Measurements from ENCODE around the gene SFMBT2.

The SFMBT2 gene

DNA sequence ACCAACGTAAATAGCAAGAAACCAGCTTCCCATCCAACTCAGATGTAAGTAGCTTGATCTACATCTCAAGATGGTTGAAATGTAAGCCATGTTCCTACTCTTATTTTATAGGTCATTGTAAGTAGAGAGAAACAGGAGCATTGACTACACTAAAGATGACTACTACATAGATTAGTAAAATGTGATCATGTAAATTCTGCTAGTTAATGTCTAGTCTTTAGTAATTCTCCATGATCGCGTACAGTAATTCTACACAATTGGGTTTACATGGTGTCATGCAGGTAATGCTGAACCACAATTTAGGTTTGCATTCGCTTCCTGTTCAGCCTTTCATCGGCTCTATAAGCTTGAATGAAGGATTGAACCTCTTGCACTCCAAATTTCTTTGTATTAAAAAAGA lies 14.9 kb upstream of the SFMBT2 start:
- DNase-seq (ENCODE audit: low read depth), result no peak

DNA sequence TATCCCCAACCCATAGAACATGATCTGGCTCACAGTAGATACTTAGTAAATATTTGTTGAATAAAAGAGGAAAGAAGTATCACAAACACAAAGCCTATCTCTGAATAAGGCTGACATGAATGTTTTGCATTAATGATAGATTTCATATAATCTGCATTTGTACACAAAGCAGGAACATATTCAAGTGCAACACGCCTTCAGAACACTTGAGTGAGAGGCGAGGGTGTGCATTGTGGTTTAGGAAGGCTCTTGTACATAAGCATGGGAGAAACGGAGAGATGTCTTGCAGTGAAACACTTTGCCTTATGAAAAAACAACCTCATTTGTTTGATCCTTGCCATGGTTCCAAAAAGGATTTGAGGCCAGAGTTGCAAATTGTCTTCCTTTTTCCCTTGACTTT lies 14.1 kb upstream of the SFMBT2 start:
- DNase-seq (ENCODE audit: low read depth), result no peak

GRCh38 chr10:7424315-7424714 lies 13.5 kb upstream of the SFMBT2 start:
- DNase-seq (ENCODE audit: low read depth), result no peak

GRCh38 chr10:7423521-7423920 lies 12.7 kb upstream of the SFMBT2 start:
- DNase-seq (ENCODE audit: low read depth), result no peak

- no peak for DNase-seq (ENCODE audit: low read depth)
These were observed 10.7 kb upstream of the SFMBT2 start for GRCh38 chr10:7421526-7421925.

GRCh38 chr10:7419998-7420397 lies 9.2 kb upstream of the SFMBT2 start:
- no peak for DNase-seq (ENCODE audit: low read depth)

DNA sequence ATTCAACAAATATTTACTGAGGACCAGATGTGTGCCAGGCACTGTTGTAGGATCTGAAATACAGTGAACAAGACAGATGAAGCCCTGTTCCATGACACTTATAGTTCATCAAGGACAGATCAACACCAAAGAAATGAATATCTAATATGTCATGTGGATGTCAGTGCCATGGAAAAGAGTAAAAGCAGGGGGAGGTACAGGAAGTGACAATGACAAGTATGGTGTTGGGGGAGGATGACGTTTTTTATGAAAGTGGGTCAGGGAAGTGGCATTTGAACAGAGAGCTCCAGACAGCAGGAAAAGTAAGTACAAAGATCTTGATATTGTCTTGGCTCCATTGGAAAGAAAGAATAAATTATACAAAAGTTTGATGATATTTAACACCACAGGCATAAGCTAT lies 7.0 kb upstream of the SFMBT2 start:
- DNase-seq (ENCODE audit: low read depth), result no peak

DNA sequence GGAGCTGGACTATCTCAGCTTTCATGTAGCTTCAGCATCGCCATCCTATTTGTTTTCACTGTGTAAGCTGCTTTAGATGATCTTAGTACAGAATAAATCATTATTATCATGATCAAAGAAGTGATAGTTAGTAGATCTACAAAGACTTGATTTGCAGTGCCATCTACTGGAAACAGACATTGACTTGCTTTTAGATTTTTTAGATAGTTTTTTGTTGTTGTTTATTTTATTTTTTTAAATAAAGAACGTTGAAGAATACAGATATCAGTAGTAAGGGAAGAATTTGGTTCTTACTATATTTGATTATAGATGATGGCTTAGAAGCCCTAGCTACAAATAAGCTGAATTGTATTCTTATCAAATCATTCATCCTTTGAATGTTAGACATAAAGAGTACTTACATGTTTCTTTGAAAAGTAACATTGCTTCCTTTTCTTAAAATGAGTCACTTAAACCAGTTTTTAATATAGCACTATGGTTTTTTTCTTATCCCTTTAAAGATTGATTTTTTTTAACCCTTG lies 6.3 kb upstream of the SFMBT2 start:
- no peak for DNase-seq (ENCODE audit: low read depth)

GRCh38 chr10:7414766-7415165 lies 3.9 kb upstream of the SFMBT2 start:
- no peak for DNase-seq (ENCODE audit: low read depth)

DNA sequence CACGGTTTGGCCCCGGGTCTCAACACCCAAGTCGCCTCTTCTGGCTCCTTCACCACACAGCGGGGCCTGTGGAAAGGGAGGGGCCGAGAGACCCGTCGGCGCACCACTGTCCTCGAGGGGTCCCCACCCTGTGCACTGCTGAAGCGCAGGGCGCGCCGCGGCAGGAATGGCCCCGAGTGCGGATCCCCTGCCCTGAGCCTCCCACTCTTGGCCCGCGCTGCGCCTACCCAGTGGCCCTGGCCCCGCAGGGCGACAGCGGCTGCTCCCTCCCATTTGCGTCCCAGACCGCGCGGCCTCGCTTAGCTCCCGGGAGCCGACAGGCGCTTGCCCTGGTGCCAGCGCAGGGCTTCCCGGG lies 2.1 kb upstream of the SFMBT2 start:
- DNase-seq (ENCODE audit: low read depth), result no peak

DNA sequence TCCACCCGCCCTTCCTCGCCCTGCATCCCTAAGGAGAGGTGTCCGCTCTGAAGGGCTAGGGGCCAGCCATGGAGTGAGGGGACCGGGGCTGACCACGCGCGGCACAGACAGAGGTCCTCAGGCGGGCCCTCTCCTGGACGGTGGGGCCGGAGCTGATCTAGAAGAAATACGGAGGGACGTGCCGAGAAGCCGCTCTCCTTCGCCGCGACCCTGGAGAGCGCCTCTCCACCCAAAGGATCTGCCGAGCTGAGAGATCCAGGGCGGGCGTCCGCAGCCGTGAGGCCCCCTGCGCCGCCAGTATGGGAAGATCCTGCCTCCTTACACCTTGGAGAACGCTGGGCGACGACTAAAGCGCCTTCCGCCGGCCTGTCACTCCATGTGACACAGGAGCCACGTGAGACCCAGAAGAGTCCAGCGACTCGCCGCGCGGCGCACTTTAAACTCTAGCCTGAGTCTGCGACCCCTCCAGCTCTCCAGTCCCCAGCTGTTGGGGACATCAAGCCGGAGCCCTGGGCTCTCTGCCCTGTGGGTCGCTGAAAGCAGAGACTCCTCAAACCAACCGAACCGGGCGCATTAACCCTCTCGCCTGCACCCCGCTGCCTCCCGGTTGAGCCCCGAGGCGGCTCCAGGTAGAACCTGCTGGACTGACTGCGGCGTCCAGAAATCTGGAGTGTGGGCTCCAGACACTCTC lies 1.5 kb upstream of the SFMBT2 start:
- no peak for DNase-seq (ENCODE audit: low read depth)

GRCh38 chr10:7411671-7412128 lies 866 bp upstream of the SFMBT2 start:
- no peak for DNase-seq (ENCODE audit: low read depth)

DNA sequence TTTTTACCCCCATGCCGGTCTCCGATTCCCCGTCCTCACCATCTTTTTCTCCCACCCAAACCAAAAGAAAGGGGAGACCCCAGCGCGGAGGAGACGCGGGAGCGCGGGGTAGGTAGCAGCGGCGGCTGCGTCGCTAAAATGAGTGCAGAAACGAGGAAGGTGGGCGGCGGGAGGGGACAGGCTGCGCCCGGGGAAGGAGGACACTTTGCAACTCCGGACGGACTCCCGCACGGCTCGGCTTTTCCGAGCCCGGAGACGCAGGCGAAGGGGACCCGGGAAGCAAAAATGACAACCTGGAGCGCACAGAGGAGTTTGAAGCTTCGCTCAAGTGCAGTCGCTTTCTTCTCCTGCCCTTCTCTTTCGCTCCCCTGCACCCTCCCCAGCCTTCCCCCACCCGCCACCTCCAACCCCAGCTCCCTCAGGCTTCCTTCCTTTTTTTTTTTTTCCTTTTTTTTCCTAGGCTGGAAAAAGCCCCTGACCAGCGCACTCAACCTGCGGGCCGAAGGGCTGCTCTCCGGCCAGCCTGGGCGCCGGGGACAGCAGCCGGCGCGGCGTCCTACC lies 453 bp downstream of the SFMBT2 start:
- no peak for DNase-seq (ENCODE audit: low read depth)

- DNase-seq (ENCODE audit: low read depth), result no peak
These were observed 1.1 kb downstream of the SFMBT2 start for GRCh38 chr10:7409732-7410168.

GRCh38 chr10:7409045-7409731 lies 1.6 kb downstream of the SFMBT2 start:
- DNase-seq (ENCODE audit: low read depth), result no peak

DNA sequence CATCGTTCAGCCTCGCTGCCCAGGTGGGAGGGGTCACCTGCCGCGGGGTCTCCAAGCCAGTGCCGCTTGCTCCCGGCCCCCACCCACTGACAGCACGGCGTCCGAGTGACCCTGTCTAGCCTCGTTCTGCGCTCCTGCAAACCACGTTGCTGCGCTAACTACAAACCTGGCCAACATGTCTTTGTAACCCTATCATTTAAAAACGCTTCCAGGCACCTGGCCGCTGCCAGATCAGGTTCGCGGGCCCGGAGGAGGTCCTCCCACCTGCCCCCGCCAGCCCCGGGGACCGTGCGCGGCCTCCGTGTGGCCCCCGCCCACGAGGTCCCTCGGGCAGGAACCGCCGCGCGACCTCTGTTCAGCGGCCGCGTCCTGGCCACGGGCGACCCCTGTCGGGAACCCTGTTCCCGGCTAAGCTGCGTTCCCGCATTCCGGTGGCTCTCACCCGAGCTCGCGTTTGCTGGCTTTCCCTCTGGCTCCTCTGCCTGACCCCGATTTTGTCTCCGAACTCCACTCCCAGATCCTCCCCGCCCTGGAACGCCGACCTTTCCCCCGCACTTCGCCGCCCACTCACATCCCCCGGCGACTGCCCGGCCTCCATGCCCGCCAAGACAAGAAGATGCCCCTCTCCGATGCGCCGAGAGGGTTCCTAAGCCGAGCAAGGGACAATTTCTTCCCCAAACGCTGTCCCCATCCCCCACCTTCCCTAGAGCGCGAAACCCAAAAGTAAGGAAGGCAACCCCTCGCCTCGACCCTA lies 2.4 kb downstream of the SFMBT2 start:
- DNase-seq (ENCODE audit: low read depth), result no peak

DNA sequence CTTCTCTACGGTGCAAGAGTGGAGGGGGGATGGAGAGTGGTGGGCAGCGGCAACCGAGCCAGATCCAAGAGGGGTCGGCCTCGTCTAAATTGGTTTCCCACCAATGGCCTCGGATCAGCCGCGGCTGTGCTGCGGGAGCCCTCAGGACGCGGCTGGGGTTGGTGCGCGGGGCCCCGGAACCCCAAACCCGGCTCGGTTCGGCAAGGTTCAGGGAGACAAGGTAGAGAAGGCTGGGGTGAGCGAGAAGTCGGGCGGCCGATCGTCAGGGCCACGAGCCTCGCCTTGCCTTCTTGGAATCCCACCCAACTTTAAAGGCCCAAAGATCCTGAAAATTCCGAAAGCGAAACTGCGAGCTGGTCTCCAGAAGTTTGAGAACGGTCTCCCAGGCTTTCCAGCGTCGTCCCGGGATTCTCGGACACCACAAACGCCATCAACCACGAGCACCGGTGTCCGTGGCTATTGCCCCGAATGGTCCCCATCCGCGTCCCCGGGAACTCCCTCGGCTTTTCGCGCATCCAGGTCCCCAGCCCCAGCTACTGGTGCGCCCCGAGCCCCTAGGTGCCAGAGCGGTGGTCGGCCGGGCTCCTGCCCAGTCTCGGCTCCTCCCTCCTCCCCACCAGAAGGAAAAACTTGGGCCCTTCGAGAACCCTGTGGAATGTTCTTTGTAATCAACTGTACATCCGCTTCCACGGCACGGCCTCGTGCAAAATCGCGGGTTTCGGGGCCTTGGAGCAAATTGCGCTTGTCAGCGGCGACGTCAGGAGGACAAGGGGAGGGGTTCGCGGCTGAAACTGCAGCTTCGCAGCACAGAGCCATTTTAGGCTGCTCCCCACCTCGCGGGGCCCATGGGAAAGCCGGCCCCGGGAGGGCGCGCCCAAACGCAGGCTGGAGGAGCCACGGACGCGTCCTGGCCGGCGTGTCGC lies 3.2 kb downstream of the SFMBT2 start:
- DNase-seq (ENCODE audit: low read depth), result no peak

GRCh38 chr10:7406712-7407333 lies 4.0 kb downstream of the SFMBT2 start:
- DNase-seq (ENCODE audit: low read depth), result no peak

DNA sequence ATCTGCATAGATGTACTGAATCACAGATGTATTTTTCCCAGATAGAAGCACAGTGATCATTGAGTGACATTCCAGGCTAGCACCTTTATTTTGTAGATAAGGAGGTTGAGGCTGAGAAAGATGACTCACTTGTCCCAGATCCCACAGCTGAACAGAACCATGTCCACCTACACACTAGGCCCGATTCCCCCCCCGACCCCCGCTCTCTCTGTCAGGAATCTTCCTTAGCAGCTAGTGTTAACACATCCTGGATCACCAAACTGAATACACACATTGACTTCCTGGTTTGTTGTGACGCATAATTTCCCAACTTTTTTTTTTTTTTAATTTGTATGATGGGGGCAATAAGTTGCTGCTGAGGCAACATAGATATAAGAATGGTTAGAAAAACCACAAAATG lies 5.2 kb downstream of the SFMBT2 start:
- DNase-seq (ENCODE audit: low read depth), result no peak

DNA sequence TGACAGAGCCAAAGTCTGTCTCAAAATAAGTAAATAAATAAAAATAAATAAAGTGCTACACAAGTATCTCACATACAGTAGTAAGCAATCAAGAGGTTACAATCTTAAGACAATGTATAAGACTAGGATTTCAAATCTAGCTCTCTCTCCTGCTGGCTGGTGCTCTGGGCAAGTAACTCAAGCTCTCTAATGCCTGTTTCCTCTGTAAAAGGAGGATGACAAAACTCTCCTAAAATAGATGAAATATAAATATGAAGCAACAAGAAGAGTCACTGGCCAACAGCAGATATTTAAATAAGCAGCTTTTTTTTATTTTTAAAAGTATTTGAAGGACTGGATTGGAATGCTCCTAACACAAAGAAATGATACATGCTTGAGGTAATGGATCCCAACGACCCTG lies 7.2 kb downstream of the SFMBT2 start:
- DNase-seq (ENCODE audit: low read depth), result no peak

- DNase-seq (ENCODE audit: low read depth), result no peak
These were observed 9.1 kb downstream of the SFMBT2 start for GRCh38 chr10:7401782-7402181.
